GM12873 (cell line): ENCODE measurements around the gene CYGB.

Experiments used
- CTCF ChIP-seq: IDR thresholded peaks from 2 replicates; pipeline ENCODE4 v1.5.1; 2012; ENCODE audit warnings: low read depth, mild to moderate bottlenecking, moderate library complexity, low read length, control low read depth; ENCODE audit not compliant: insufficient read depth; ENCODE audit errors: missing control alignments

Gene CYGB

DNA sequence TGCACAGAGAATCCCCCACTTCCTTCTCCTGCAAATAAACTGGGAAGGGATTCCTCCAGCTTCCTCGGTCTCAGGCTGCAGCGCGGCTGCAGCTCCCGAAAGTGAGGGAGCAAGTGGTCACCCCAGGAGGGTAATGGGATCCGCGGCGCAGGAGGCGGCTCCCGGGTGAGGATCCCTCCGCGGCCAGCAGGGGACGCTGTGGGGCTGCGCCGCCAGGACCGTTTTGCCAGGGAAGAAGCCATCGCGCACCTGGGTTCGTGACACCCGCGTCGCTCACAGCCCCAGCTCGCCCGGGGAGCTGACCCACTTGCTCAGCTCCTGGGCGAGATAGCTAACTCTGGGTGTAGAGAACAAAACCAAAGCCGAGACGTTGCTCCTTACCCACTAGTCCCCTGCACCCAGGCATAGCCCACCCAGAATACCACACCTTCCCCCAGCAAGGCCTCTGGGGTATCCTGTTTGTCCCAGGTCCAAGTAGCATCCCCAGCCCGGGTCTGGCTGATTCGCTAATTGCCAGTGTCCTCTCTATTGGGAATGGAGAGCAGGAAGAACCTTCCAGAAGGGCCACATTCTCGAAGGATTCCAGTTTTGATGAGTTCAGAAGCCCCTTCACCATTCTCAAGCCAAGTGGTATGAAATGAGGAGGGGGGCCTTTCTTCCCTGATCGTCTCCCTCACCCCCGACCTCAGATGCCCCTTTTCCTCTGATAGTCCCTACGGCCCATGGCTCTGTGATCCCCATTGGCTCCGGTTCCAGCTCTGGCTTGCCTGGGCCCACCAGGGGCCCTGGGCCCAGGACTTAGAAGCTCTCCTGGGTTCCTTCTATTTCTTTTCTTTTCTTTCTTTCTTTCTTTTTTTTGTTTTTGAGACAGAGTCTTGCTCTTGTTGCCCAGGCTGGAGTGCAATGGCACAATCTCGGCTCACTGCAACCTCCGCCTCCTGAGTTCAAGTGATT is 14.1 kb downstream of the CYGB start:
- peak; percentile 100 for TF ChIP-seq CTCF

GRCh38 chr17:76521262-76521661 is 16.2 kb downstream of the CYGB start:
- TF ChIP-seq CTCF = no peak

DNA sequence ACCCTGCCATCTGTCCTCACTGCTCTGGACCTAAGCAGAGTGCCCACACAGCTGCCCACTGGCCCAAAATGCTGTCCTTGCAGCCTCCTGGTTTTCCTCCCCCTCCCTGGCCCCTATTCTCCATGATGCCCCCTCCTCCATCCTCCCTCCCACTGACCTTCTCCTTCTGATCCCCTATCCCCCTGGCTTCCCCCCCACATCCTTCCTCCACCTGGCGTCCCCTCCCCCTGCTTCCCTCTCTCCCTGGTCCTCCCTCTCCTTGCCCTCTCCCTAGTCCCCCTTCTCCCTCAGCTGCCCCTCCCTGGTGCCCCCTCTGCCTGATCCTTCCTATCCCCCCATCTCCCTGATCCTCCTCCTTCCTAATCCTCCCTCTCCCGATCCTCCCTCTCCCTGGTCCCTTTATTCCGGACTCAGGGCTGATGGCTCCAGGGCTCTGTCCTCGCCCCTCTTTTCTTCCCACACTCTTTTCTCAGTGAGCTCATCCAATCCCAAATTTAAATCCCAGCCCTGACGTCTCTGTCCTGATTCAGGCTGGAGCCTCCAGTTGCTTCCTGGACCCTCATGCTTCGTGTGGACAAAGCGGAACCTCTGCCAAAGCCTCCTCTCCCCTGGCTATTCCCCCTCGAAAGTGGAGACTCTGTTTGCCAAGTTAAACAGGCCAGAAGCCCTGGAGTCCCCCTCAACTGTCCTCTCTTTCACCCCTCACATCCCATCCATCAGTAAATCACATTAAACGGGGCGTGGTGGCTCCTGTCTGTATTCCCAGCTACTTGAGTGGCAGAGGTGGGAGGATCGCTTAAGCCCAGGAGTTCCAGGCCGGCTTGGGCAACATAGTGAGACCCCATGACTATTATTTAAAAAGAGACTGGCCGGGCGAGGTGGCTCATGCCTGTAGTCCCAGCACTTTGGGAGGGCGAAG is 18.2 kb downstream of the CYGB start:
- TF ChIP-seq CTCF = no peak

GRCh38 chr17:76517638-76518038 is 19.9 kb downstream of the CYGB start:
- TF ChIP-seq CTCF = no peak

DNA sequence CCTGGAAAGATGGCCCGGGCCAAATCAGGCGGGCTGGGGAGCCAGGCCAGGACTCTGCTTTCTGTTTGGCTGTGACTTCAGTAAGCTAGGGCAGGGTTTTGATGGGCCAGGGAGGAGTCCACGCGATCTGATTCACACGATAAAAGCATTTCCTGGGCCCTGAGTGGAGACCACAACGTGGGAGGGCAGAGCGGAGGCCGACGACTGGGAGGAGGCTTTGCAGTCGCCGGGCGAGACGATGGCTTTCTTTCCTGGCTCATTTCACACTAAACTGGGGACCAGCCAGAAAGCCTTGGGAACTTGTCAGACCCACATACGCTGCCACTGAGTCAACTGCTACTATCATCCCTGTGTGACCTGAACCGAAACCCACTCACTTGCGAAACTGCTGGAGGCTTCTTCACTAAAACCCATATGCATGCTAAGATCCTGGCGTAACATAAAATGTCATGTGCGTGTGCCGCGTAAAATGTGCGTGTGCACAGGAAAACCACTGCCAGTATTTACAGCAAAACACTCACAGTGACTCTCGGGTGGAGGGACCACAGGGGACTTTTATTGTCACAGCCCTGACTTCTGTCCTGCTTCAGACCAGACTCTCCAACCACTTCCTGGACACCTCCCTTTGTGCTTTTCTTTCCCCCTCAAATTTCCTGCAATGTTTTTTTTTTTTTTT is 22.1 kb downstream of the CYGB start:
- no peak for TF ChIP-seq CTCF

DNA sequence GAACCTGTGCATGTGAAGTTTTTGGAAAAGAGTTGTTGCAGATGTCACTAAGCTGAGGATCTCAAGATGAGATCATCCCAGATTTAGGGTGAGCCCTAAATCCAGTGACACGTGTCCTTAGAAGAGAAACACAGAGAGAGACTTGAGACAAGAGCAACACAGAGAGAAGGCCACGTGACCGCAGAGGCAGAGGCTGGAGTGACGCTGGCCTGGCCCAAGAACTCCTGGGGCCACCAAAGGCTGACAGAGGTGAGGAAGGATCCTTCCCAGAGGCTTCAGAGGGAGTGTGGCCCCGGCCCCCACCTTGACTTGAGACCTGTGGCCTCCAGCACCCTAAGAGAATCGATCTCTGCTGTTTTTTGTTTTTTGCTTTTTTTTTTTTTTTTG is 24.2 kb downstream of the CYGB start:
- TF ChIP-seq CTCF = no peak
